GM12878 (cell line): ENCODE results near the gene AMN.

Experiments used
- CEBPB ChIP-seq, 2 experiments: fragments of 150-350 bp in 1 of 2; IDR thresholded peaks; 2 replicates each; pipeline ENCODE4 v1.6.1; 2012 to 2014; ENCODE audit warnings: low read depth in 2 of 2, low read length in 2 of 2, borderline replicate concordance in 1 of 2, inconsistent platforms in 1 of 2
- CREM ChIP-seq: IDR thresholded peaks from 2 replicates; pipeline ENCODE4 v1.6.1; 2014; ENCODE audit warnings: antibody characterized with exemption, low read depth
- CTCF ChIP-seq, 3 experiments: IDR thresholded peaks in 2 of 3; conservative IDR thresholded peaks in 1 of 3; 2 replicates each; pipeline ENCODE4 v1.5.1; 2011; ENCODE audit warnings: low read depth in 3 of 3, low read length in 3 of 3, mild to moderate bottlenecking in 3 of 3, control low read depth in 2 of 3, moderate library complexity in 2 of 3, inconsistent platforms in 1 of 3, mixed read lengths in 1 of 3; ENCODE audit not compliant: control insufficient read depth in 2 of 3, insufficient read depth in 1 of 3; ENCODE audit errors: extremely low read depth in 1 of 3
- EGR1 ChIP-seq, 2 experiments: IDR thresholded peaks; 1 replicate in 1 of 2; 2 replicates in 1 of 2; pipeline ENCODE4 v1.6.1; 2011 to 2012; ENCODE audit warnings: low read depth in 2 of 2, low read length in 2 of 2, borderline replicate concordance in 1 of 2, mild to moderate bottlenecking in 1 of 2, moderate library complexity in 1 of 2
- EP300 ChIP-seq, 2 experiments: fragments of 150-350 bp in 1 of 2; IDR thresholded peaks; 2 replicates each; pipeline ENCODE4 v1.6.1; 2011 to 2012; ENCODE audit warnings: low read depth in 2 of 2, low read length in 2 of 2, borderline replicate concordance in 1 of 2, improper control_type of control experiment in 1 of 2, inconsistent platforms in 1 of 2; ENCODE audit not compliant: control insufficient read depth in 1 of 2
- HDGF ChIP-seq: fragments of 450-650 bp; IDR thresholded peaks from 2 replicates; pipeline ENCODE4 v1.6.1; 2016; ENCODE audit warnings: antibody characterized with exemption
- LARP7 ChIP-seq: fragments of 450-650 bp; IDR thresholded peaks from 2 replicates; pipeline ENCODE4 v1.6.1; 2017; ENCODE audit warnings: mild to moderate bottlenecking
- NRF1 ChIP-seq: conservative IDR thresholded peaks from 2 replicates; pipeline ENCODE4 v1.6.1; 2011; ENCODE audit warnings: mild to moderate bottlenecking, low read depth, low read length, improper control_type of control experiment
- SPI1 ChIP-seq: IDR thresholded peaks from 2 replicates; pipeline ENCODE4 v1.6.1; 2011; ENCODE audit warnings: low read depth, mild to moderate bottlenecking, low read length, moderate library complexity, borderline replicate concordance; ENCODE audit not compliant: insufficient read depth
- SUZ12 ChIP-seq: fragments of 200-600 bp; sonication (generic); IDR thresholded peaks from one replicate; pipeline ENCODE4 v1.6.1; 2018; ENCODE audit warnings: antibody characterized with exemption, mild to moderate bottlenecking; ENCODE audit not compliant: unreplicated experiment
- YY1 ChIP-seq: IDR thresholded peaks from 2 replicates; pipeline ENCODE4 v1.6.1; 2011; ENCODE audit warnings: low read depth, mild to moderate bottlenecking, low read length
- ZBTB11 ChIP-seq: fragments of 450-650 bp; formaldehyde crosslinking; IDR thresholded peaks from 2 replicates; pipeline ENCODE4 v1.5.0; 2022; ENCODE audit warnings: mild to moderate bottlenecking, missing genetic modification characterization

- no peak for TF ChIP-seq CTCF (IDR thresholded peaks at IDR 0.05 in 2 of 3, conservative IDR thresholded peaks at IDR 0.05 in 1 of 3; ENCODE audit: control insufficient read depth in 2 of 3, extremely low read depth in 1 of 3, insufficient read depth in 1 of 3, low read depth in 3 of 3, low read length in 3 of 3)
- no peak for TF ChIP-seq HDGF
- no peak for TF ChIP-seq SPI1
- TF ChIP-seq LARP7, result no peak
- TF ChIP-seq ZBTB11 (CRISPR knock-in tag), result no peak
- TF ChIP-seq NRF1, result no peak
- TF ChIP-seq EP300 (IDR thresholded peaks at IDR 0.05; ENCODE audit: borderline replicate concordance in 1 of 2, control insufficient read depth in 1 of 2, low read depth in 2 of 2, low read length in 2 of 2), result no peak
- TF ChIP-seq YY1, result no peak
- TF ChIP-seq CEBPB (IDR thresholded peaks at IDR 0.05; ENCODE audit: borderline replicate concordance in 1 of 2, low read depth in 2 of 2, low read length in 2 of 2), result no peak
- no peak for TF ChIP-seq SUZ12
- no peak for TF ChIP-seq EGR1 (IDR thresholded peaks at IDR 0.05; ENCODE audit: borderline replicate concordance in 1 of 2, low read depth in 2 of 2, low read length in 2 of 2)
- TF ChIP-seq CREM, result no peak
These were observed 47.4 kb downstream of the AMN start for GRCh38 chr14:102969901-102970300.
